Inflammatory macrophage treated with lipopolysaccharide for 4 hours (primary cell): ENCODE data around the gene SAE1.
"Not testable (repeated sequence)": the region's sequence is repeated elsewhere in the genome, so short reads cannot be mapped to it uniquely, and the experiment has no call there.

ENCODE experiments used
- DNase-seq: peaks from one replicate; pipeline ENCODE4 v3.0.0-alpha.2; 2020

Gene SAE1

DNA sequence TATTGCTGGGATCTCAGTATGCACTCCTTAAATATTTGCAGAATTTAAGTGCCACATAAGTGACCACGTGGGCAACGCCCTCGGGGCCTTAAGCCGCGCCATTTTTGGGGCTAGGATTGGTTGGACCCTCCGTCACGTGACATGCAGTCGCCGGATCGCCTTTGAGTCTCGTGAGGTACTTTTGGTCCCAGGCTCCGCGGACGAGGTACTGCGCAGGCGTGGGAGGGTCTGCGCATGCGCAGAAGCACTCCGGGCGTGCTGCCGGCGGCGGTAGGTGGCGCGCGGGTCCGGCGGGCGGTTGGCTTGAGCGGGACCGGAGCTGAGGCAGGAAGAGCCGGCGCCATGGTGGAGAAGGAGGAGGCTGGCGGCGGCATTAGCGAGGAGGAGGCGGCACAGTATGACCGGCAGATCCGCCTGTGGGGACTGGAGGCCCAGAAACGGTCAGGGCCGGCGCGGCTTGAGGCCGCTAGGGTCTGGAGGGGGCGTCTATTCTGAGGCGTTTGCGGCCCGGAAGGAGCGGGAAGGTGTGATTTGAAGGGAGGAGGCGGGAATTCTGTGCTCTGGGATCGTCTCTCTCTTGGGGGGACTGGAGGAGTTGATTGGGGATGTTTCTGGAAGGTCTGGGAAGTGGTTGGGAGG lies at the start of gene SAE1:
Gene SAE1, plus strand, starts transcription at position 247 of the 639 bp plus-strand sequence. Its CDS starts 96 bp downstream, at position 343.
- peak; percentile 96 for DNase-seq

DNA sequence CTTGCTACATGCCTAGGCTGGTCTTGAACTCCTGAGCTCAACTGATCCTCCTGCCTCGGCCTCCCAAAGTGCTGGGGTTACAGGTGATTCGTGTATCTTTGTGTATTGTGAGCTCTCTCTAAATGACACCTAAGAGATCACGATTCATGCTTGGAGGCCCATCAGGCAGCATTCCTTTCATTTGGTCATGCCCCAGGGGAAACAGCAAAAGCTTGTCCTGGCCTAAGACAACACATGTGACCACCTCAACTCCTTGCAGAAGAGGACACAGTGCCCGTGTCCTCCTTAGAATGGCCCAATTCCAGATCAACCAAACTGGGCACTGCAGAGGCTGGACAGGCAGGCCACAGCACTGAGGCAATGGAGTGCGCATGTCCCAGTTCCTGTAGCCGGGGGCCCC lies 49.5 kb upstream of the SAE1 start:
- no peak for DNase-seq

DNA sequence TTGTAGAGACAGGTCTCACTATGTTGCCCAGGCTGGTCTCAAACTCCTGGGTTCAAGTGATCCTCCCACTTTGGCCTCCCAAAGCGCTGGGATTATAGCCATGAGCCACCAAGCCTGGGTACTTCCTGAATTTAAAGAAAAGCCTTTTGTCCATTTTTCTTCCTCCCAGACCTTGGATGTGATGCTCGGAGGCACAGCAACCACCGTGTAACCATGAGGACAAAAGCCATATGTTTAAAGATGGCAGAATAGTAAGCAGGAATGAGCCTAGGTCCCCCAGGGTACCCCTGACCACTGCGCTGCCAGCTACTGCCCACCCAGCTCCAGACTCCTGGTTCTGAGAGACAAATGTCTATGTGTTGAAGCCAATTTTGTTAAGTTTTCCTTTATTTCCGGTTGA lies 48.1 kb upstream of the SAE1 start:
- no peak for DNase-seq

DNA sequence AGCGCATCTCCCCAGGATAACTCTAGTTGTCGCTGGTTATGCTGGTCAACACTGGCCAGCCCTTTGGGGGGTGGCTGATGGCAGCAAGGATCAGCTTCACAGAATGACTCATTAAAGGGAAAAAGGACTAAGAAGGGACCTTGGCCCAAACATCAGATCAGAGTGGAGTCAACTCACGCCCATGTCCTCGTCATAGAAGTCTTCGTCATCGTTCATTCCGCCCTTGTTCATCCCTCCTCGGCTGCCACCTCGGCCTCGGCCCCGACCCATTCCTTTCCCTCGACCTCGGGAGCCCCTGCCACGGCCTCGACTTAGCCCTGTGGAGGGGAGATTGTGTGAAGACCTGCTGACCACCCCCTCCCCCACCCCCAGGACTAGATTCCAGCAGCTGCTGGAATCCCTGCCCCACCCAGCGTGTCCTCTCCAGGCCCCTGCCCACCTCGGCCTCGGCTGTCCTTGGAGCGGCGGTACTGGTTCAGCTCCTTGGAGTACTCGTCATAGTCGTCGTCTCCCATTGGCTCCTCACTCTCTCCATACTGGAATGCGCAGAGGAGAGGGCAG lies 45.7 kb upstream of the SAE1 start:
- no peak for DNase-seq

DNA sequence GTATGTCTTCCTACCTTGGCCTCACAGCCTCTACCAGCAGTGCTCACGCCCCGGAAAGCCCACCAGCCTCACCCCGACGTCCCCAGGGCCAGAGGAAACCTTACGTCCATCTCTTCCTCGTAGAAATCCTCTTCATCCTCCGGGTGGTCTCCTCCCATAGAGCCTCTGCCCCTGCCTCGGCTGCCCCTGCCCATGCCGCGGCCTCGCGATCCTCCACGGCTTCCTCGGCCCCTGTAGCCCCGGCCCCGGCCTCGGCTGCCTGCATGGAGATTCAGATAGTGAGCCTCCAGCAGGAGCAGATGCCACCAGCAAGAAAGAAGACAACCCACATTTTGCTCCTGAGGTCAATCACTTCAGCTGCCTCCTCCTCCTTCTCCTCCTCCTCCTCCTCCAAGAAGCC lies 44.4 kb upstream of the SAE1 start:
- DNase-seq, result no peak

DNA sequence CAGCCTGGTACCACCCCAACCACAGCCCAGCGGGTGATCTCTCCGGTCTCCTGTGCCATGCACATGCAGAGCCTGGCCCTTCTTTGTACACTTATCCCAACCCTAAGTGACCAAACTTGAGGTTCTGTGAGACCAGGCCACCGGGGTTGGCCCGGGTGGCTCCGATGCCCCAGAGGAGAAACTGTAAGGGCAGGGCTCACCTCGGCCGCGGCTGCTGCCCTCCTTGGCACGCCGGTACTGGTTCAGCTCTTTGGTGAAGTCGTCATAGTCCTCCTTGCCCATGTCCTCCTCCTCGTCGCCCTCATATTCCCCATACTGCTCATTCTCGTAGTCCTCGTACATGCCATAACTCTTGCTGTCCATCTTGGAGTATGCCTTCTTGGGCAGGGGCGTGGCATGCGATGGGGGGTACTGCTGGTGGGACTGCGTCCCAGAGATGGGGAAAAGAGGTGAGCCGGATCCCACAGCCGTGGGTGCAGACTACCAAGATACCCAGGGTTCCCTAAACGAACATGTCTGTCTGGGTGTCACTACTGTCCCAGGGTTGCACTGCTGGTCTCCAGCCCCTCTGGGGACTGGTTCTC lies 40.8 kb upstream of the SAE1 start:
- no peak for DNase-seq

DNA sequence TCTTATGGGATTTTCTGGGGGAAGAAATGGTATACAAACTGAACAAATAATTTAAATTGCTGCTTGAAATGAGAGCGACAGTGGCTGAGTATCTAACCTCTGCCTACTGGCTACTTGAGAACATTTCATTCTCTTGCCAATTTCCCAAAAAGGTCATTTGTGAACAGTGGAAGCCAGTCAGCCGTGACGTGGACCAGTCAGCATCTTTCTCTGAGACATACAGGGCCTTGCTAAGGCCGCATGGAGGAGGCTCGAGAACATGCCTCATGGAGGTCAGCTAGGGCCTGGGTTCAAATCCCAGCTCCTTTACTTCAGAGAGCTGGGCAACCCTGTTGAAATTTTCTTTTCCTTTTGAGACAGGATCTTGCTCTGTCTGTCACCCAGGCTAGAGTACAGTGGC lies 37.4 kb upstream of the SAE1 start:
- DNase-seq, result no peak

DNA sequence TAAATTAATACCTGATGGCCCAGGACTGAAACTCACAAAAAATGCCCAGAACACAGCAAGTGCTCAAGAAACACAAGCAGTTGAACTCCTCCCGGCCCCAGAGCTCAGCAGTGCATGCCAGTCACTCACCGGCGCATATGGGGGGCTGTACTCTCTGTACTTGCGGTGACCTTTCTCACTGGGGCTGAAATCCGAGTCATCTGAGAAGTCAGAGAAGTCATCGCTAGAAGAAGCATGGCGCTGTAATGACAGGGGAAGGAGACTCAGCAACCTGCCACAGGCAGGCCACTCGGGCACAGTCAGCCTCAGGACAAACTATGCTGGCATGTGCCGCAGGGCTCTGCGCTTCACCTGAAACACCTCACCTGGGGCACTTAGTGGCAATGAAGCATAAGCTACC lies 36.8 kb upstream of the SAE1 start:
- no peak for DNase-seq

DNA sequence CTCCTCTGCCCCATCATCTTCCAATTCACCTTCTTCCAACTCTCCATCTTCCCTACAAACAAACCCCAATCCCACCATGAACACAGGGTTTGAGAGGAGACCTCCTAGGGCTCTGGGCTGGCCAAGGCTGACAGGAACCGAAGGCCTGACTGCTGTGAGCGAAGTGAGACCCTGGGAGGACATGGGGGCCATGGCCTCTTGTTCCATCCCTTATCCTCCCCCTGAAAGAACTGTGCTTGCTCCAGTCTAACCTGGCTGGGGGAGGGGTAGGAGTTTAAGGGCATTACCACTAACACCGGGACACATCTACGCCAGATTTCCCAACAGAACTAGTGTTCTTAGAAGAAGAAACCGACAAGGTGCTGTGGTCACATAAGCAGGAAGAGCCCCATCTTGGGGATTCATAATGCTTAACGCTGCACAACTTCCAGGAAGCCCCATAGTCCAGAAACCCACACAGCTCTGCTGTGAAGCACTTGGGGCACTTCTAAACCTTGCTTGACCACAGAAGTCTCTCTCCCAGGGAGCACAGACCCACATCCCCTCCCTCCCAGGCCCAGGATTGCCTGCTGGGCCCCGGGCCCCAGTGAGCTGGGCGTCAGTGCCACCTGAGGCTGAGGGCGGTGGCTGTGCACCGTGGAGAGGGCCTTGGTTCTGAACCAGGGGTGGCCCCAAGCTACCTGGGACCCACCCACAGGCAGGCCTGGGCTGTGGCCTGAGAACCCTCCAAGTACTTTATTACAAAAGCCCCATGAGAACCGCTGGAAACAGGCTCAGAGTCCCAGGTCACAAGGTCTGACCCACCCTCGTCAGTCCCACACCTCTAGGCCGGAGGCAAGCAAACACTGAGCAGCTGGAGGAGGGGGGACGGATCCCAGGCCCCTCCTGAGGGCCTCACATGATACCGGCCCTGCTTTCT lies 35.8 kb upstream of the SAE1 start:
- no peak for DNase-seq

DNA sequence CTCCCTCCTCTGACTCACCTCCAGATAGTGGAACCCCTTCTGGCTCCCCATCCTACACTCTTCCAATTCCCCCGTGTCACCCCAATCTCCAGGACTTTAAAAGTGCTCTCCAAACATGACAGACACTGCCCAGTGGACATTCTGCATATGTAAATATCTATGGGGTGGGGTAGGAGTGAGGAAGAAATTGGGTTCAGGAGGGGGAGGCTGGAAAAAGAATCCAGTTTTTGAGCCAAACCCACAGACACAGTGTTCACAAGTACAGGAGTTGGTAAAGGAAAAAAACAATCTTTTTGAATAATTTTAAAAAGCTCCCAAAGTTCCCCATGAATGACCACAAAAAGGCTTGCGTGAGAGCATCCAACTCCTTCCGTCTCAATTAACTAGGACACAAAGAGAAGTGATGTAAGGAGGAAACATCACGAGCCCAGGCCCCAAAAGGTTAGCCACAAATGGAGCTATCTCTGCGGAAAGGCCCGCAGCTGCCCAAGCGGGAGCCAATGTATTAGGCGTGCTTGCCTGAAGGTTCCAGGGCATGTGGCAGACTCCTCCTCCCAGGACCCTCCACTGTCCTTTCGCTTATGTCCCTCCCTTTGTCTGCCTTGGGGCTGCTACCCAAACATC lies 35.0 kb upstream of the SAE1 start:
- DNase-seq, result peak; percentile 71

DNA sequence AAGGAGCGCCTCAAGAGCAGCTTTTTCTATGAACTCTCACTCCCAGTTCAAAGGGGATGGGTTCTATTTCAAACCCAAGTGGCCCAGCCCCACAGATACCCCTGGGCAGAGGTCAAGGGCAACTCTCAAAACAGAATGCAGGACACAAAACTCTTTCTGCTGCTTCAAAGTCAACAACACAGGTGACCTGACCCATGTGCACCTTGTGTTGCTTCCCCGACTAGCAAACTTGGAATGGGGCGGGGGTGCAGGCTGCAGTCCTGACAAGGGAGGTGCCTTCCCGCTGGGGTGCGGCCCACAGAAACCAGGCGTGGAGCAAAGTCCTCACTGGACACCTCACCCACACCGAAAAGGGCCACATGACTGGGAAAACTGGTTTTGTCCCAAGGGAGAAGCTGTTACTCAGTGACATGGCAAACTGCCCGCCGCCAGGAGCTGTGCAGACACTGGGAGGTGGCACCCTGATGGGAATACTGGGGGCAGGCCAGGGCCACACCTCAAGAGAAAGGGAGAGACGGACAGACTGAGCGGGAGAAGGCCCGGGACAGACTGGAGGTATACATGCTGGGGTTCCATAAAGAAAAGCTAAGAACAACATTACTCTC lies 34.4 kb upstream of the SAE1 start:
- no peak for DNase-seq

DNA sequence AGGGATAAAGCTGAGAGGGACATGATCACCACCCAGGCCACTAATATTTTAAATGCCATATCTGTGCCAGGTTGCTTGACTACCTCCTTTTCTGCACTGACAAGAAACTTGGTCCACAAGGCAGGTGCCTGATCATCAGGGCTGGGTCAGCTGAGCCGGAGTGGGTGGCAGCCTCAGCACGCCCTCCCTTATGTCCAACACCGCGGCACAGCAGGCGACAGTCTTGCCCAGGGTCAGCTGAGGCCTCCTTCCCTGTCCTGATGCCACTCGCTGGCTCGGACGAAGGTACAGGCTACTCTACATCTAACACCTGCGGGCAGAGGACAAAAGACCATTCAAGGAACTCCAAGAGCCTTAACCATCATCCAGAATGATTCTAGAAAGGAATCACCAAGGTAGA lies 33.9 kb upstream of the SAE1 start:
- no peak for DNase-seq

DNA sequence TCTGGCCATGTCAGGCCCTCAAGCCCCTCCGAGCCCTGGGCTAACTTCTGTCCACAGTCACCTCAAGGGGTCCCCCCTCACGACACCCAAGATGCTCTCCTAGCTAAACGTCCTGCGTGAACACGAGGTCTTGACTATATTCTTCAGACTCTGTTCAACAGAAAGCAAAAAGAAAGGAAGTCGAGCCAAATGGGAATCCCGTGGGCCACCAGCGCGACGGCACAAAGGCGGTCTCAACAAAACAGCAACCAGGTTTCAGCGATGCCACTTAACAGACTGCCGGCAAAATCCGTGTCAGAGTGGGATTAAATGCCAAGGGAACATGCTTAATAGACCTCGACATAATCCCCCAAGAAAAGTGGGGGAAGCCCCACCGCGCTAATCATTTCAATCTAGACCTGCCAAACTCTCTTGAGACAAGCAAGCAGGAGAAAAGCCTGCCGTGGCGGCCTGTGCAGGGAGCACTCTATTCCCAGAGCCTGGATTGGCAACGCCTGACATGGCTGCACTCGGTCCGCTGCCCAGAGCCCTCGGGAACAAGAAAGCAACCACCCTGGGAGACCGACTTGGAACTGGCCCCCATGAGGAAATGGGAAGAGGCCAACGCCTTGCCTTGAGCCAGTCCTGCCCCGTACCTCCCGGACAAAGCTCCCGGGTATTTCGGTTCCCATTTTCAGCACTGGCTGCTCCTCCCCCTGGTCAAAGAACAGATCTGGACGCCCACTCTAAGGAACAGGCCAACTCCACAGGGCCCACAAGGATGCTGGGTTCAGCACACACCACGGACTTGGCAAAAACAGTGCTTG lies 33.0 kb upstream of the SAE1 start:
- DNase-seq, result peak; percentile 74

DNA sequence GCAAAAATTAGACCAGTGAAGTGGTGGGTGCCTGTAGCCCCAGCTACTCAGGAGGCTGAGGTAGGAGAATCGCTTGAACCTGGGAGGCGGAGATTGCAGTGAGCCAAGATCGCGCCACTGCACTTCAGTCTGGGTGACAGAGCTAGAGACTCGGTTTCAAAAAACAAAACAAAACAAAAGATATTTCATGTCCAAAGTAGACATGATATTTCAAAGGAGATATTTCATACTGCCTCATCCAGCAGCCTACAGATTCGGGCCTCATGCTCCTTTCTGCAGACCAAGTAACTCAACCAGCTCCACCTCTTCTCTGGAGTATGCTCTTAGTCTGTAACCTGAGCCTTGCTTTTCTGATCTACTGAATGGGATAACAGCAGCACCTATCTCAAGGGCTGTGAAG lies 32.0 kb upstream of the SAE1 start:
- no peak for DNase-seq

DNA sequence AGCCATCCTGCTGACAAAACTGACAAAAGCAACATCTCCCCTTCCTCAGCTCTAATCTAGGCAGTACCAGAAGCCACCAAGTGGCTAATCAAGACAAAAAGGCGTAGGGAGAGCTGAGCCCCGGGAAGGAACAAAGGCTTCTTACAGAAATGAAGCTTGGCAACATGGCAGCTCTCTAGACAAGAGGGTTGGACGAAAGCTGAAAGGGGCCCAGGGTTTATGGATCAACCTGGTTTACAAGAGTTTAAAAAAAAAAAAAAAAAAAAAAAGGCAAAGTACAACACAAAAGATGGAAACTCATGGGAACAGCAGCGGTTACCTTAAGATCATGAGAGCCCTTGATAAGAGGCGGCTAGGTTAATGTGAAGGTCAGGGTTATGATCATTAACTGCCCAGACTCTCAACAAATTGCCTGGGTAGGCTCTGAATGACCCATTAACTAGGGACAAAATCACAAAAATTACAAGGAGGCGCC lies 31.0 kb upstream of the SAE1 start:
- DNase-seq, result no peak

DNA sequence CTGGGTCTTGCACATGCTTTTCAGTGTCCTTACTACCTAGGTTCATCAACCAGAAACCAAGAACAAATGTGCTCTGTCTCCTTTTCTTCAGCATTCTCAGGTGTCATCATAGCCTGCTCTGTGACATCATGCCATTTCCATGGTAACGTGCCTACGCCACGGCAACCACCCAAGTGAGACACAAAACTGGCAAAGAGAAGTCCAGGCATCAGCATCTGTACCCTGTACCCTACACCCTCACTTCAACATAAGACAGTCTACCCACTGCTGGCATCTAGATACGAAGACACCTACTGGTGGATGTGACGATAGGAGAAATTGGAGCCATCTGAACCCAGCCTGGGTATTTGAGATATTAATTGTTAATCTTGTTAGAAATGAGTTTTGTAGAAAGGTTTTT lies 30.3 kb upstream of the SAE1 start:
- no peak for DNase-seq

DNA sequence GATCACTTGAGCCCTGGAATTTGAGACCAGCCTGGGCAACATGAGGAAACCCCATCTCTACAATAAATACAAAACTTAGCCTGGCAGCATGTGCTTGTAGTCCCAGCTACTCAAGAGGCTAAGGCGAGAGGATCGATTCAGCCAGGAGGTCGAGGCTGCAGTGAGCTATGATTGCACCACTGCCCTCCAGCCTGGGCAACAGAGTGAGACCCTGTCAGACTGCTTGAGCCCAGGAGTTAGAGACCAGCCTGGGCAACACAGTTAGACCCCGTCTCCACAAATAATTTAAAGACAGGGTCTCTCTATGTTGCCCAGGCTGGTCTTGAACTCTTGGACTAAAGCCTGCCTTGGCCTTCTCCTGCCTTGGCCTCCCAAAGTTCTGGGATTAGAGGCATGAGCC lies 29.5 kb upstream of the SAE1 start:
- DNase-seq, result not testable (repeated sequence)

DNA sequence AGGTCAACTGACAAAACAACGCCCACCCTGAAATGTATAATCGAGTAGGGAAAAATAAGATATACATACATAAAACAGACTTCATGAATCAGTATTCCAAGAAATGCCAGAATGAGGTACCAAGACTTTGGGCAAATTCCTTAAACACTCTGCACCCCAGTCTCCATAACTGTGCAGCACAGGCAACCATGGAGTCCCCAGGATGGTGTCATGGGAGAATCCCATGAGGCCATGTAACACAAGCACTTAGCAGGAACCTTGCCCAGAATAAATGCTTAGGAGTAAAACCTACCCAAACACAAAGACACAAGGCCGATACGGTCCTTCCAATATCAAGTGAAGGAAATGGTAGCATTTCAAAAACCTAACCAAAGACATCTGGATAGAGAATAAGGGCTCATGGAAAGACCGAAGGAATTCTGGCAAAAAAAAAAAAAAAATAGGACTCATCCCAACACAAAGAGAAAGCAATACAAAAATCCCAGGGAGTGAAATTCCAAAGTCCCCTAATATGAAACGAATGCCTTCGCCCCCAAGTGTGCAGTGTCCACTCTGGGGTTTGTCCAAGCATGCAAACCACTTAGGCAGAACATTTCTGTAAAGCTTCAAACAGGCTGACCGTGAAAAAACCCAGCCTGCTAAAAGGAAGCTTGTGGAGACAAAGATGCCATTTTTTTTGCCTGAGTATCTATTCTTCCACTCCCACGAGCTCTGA lies 28.1 kb upstream of the SAE1 start:
- DNase-seq, result no peak

DNA sequence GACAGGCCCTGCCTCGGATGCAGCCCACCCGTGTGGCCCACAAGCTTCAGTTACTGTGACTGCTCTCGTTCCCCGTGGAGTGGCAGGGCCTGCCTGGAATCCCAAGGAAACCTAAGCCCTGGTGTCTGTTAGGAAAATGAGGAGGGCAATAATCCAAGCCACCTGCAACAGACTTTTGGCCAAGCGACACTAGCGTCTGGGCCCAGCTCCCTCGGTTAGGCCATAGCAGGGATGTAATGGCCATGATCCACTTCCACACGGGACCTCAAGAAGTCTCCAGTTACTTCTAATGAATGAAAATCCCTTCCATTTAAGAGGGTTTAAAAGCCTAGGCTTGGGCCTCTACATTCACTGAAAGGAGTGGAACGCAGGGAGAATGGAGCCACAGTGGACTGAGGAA lies 26.0 kb upstream of the SAE1 start:
- no peak for DNase-seq

DNA sequence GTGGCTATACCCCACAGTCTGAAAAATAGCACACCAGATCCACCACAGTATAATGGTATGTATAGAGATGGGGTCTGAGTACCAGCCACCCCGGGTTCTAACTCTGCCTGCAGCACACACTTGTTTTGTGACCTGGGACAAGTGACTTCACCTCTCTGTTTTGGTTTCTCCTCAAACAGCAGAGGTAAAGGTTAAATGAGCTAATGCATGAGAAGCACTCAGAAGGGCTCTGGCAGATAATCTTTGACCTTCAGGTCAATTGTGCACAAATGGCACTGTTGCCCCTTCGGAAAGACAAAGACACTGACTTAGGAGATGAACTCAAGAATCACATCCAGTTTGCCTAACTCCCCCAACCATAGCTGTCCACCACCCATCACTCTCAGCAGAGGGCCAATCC lies 24.8 kb upstream of the SAE1 start:
- DNase-seq, result no peak

DNA sequence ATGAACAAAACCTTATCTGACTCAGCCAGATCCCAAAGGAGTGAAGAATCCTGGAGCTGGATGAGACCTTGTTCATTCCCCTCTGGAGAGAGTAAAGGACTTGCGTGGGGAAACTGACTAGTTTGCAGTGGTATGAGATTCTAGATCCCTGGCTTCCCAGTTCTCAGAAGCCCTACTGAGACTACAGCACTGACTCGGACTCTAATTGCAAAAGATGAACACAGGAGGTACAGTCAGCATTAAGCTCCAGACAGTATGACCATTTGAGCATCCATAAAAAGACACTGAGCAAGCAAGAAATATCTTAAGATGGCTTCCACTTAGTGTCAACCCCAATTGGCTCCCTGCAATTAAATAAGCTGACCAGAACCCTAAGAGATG lies 23.8 kb upstream of the SAE1 start:
- DNase-seq, result peak; percentile 37
